ENCODE results near the gene CECR2. TPM values are rescaled to one million over a fixed set of nuclear protein-coding genes. Genes with fewer than 3 reads are reported as not detected.
A peak's percentile ranks its signal among the peaks of the same experiment; 100 is the strongest.

CECR2 gene
- total RNA-seq, 6 experiments from 2014 or later: not detected

DNA sequence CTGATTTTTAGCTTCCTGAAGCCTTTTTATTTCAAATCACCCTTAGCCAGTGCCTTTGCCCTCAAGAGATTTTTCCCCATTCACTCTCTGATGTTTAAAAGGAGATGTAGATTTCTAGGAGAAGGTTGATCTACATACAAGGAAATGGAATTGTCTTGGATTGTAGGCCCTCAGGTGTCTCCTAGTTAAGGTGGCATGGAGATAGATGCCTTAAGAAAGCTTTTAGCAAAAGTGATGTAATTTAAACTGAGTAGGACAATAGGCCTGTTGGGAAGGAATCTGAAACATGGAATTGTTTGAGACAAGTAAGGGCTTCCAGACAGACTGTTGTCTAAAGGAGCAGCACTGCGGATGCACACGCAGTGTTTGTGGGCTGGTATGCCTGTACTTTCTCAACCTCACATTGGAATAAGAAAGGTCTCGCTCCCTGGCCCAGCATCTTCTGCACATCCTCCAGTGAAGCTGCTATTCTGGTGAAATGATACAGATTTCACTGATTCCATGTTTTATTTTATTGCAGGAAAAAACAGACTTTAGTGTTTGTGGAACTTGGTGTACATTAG, 124.2 kb downstream of the CECR2 start:
- H3K27ac Mint-ChIP-seq: no peak overlapping the region
- H3K4me3 Mint-ChIP-seq: no peak overlapping the region
- TF ChIP-seq, protein P1, sequence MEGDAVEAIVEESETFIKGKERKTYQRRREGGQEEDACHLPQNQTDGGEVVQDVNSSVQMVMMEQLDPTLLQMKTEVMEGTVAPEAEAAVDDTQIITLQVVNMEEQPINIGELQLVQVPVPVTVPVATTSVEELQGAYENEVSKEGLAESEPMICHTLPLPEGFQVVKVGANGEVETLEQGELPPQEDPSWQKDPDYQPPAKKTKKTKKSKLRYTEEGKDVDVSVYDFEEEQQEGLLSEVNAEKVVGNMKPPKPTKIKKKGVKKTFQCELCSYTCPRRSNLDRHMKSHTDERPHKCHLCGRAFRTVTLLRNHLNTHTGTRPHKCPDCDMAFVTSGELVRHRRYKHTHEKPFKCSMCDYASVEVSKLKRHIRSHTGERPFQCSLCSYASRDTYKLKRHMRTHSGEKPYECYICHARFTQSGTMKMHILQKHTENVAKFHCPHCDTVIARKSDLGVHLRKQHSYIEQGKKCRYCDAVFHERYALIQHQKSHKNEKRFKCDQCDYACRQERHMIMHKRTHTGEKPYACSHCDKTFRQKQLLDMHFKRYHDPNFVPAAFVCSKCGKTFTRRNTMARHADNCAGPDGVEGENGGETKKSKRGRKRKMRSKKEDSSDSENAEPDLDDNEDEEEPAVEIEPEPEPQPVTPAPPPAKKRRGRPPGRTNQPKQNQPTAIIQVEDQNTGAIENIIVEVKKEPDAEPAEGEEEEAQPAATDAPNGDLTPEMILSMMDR (IDR thresholded peaks at IDR 0.05): no peak
- no peaks in the 10 kb centered on the region for H3K36me3 Mint-ChIP-seq (ENCODE audit: low read depth)
- DNase-seq: no peak
- peaks cover 16% of the 10 kb centered on the region for H3K27me3 Mint-ChIP-seq (ENCODE audit: insufficient read depth)
- H3K4me1 Mint-ChIP-seq (ENCODE audit: low read depth): no peaks in the 10 kb centered on the region
- no peaks in the 10 kb centered on the region for H3K9me3 Mint-ChIP-seq

DNA sequence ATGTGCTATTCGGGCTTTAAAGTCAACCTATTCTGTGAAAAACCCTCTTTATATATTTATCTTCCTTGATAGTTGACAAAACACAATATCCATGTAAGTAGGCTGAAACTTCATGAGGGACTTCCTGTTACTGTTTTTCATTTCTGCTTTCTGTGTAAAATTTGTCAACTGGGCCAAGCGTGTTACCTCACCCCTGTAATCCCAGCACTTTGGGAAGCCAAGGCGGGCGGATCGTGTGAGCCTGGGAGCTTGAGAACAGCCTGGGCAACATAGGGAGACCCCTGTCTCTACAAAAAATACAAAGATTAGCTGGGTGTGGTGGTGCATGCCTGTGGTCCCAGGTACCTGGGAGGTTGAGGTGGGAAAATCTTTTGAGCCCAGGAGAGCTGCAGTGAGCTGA, 127.6 kb downstream of the CECR2 start:
- no peak overlapping the region for H3K27ac Mint-ChIP-seq

DNA sequence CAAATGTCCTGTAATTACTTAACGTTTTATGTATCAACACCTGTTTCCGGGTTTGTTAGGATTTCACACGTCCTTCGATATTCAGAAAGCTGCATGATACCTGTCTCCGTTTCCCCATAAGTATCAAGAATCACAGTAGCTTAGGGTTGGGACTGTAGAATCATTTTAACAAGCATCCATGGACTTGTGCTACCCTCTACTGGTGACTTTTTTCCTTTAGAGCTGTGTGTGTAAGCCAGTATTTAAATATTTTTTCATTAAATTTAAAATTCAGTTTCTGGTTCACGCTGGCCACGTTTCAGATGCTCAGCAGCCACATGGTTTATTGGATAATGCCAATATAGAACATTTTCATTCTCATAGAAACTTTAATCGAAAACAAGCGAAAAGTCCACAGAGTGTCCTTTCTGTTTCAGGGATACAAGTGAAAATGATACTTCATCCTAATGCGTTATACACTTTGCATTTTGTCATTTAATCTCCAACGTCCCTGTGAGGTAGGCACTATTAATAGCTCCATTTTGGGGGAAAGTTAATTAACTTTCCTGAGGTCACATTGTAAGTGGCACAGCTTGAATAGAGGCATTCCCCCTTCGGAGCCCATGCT, 132.5 kb downstream of the CECR2 start:
- no peak overlapping the region for H3K4me3 Mint-ChIP-seq
- H3K4me1 Mint-ChIP-seq (ENCODE audit: low read depth): no peaks in the 10 kb centered on the region
- TF ChIP-seq, protein P1 (IDR thresholded peaks at IDR 0.05): peak; percentile 82
- H3K9me3 Mint-ChIP-seq: no peaks in the 10 kb centered on the region
- H3K36me3 Mint-ChIP-seq (ENCODE audit: low read depth): no peaks in the 10 kb centered on the region
- H3K27me3 Mint-ChIP-seq (ENCODE audit: insufficient read depth): peaks cover 8% of the 10 kb centered on the region; the same call in 1 of the 2 replicates
- peak; percentile 55 for DNase-seq
- no peak overlapping the region for H3K27ac Mint-ChIP-seq

More for the DNA sequence above, 127.6 kb downstream of the CECR2 start:
- TF ChIP-seq, protein P1 (IDR thresholded peaks at IDR 0.05): no peak
- no peak for DNase-seq
- Mint-ChIP-seq H3K27me3 (ENCODE audit: insufficient read depth) (peaks cover 15% of the 10 kb centered on the region), H3K4me1 (ENCODE audit: low read depth) (no peaks in the 10 kb centered on the region), H3K36me3 (ENCODE audit: low read depth) (no peaks in the 10 kb centered on the region), H3K4me3 (no peak overlapping the region), H3K9me3 (no peaks in the 10 kb centered on the region)

DNA sequence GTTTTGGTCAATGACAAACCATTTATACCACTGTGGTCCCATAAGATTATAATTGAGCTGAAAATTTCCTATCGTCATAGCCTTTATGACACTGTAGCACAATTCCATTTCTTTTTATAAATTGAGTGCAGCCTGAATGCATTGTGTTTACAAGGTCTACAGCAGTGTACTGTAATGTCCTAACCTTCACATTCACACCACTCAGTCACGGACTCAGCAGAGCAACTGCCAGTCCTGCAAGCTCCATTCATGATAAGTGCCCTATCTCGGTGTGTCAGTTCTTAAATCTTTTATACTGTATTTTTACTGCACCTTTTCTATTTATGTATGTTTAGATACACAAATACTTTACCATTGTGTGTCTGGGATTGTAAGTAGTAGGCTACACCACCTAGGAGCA, 138.8 kb downstream of the CECR2 start:
- Mint-ChIP-seq H3K4me3 (no peak overlapping the region), H3K9me3 (no peaks in the 10 kb centered on the region), H3K36me3 (ENCODE audit: low read depth) (no peaks in the 10 kb centered on the region), H3K4me1 (ENCODE audit: low read depth) (no peaks in the 10 kb centered on the region), H3K27ac (no peak overlapping the region), H3K27me3 (ENCODE audit: insufficient read depth) (peaks cover 17% of the 10 kb centered on the region)
- TF ChIP-seq, protein P1 (IDR thresholded peaks at IDR 0.05): no peak
- DNase-seq: no peak

DNA sequence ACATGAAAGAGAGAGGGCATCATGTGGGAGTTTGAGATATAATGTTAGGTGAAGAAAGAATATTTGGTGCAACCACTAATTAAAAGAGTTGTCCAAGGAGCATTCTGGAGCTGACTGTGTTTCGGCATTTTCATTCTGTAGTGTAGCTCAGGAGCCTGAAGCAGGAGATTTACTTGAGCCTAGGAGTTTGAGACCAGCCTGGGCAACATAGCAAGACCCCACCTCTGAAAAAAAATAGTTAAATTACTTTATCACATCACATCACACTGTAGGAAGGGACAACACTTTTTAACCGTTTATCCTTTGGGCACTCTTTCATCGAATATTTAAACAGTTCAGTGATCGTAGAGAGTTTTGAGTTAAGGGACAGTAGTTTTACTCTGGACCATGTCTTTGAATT, 143.7 kb downstream of the CECR2 start:
- Mint-ChIP-seq H3K36me3 (ENCODE audit: low read depth) (no peaks in the 10 kb centered on the region), H3K9me3 (no peaks in the 10 kb centered on the region), H3K4me1 (ENCODE audit: low read depth) (no peaks in the 10 kb centered on the region), H3K4me3 (no peak overlapping the region), H3K27me3 (ENCODE audit: insufficient read depth) (peaks cover 22% of the 10 kb centered on the region), H3K27ac (no peak overlapping the region)
- no peak for DNase-seq
- TF ChIP-seq, protein P1 (IDR thresholded peaks at IDR 0.05): no peak
